Neural cell (in vitro differentiated cells): Measurements from ENCODE around the gene VAV2. TPM values are rescaled to one million over a fixed set of nuclear protein-coding genes. Genes with fewer than 3 reads are reported as not detected.

Experiments used
- H2AFZ ChIP-seq: fragments of 200-600, 300-800 bp; sonication (generic), shearing (Covaris generic); 2 replicates; pipeline ENCODE4 v1.6.0; 2014; ENCODE audit warnings: low read depth, mild to moderate bottlenecking, antibody characterized with exemption, low read length, moderate library complexity
- H3F3A ChIP-seq: fragments of 200-600 bp; shearing (Covaris generic); 2 replicates; pipeline ENCODE4 v1.6.1; 2016; ENCODE audit warnings: mild to moderate bottlenecking, moderate library complexity, mixed read lengths, antibody characterized with exemption, low read length; ENCODE audit not compliant: insufficient read depth, poor library complexity, severe bottlenecking
- H3K27ac ChIP-seq: fragments of 200-600, 300-800 bp; sonication (generic), shearing (Covaris generic); 2 replicates; pipeline ENCODE4 v1.5.1; 2014; ENCODE audit warnings: mild to moderate bottlenecking, low read length, moderate library complexity
- H3K27me3 ChIP-seq: fragments of 300-800, 200-600 bp; sonication (generic), shearing (Covaris generic); 2 replicates; pipeline ENCODE4 v1.6.0; 2014; ENCODE audit warnings: mild to moderate bottlenecking, low read depth, low read length, moderate library complexity; ENCODE audit not compliant: insufficient read depth
- H3K36me3 ChIP-seq: fragments of 300-800, 200-600 bp; sonication (generic), shearing (Covaris generic); 2 replicates; pipeline ENCODE4 v1.5.1; 2014; ENCODE audit warnings: mild to moderate bottlenecking, antibody characterized with exemption, low read length, moderate library complexity; ENCODE audit not compliant: insufficient read depth
- H3K4me2 ChIP-seq: fragments of 300-800, 200-600 bp; sonication (generic), shearing (Covaris generic); 2 replicates; pipeline ENCODE4 v1.6.0; 2014; ENCODE audit warnings: mild to moderate bottlenecking, low read length
- H3K4me3 ChIP-seq: fragments of 300-800, 200-600 bp; sonication (generic), shearing (Covaris generic); 2 replicates; pipeline ENCODE4 v1.5.1; 2014; ENCODE audit warnings: mild to moderate bottlenecking, low read length, moderate library complexity
- H3K79me2 ChIP-seq: fragments of 200-600 bp; shearing (Covaris generic); replicated peaks from 2 replicates; pipeline ENCODE4 v1.6.0; 2014; ENCODE audit warnings: mild to moderate bottlenecking, low read length, moderate library complexity; ENCODE audit not compliant: insufficient read depth
- H3K9ac ChIP-seq: fragments of 300-800, 200-600 bp; sonication (generic), shearing (Covaris generic); 2 replicates; pipeline ENCODE4 v1.6.1; 2016; ENCODE audit warnings: mild to moderate bottlenecking, low read length, mixed read lengths
- H3K9me2 ChIP-seq: fragments of 200-600 bp; shearing (Covaris generic); 2 replicates; pipeline ENCODE4 v1.6.1; 2016; ENCODE audit warnings: mild to moderate bottlenecking, low read length, mixed read lengths; ENCODE audit not compliant: insufficient read depth
- H3K9me3 ChIP-seq: fragments of 200-600, 300-800 bp; sonication (generic), shearing (Covaris generic); 2 replicates; pipeline ENCODE4 v1.6.1; 2016; ENCODE audit warnings: mild to moderate bottlenecking, mixed run types, low read length, moderate library complexity, mixed read lengths
- H4K20me1 ChIP-seq: fragments of 200-600 bp; shearing (Covaris generic); 2 replicates; pipeline ENCODE4 v1.6.1; 2016; ENCODE audit warnings: mild to moderate bottlenecking, mixed run types; ENCODE audit not compliant: insufficient read depth
- CTCF ChIP-seq: fragments of 450-650 bp; IDR thresholded peaks from 2 replicates; pipeline ENCODE4 v1.5.1; 2014; ENCODE audit warnings: antibody characterized with exemption, mild to moderate bottlenecking, moderate library complexity; ENCODE audit not compliant: poor library complexity, severe bottlenecking
- EP300 ChIP-seq: fragments of 450-650 bp; conservative IDR thresholded peaks from 2 replicates; pipeline ENCODE4 v1.6.1; 2014; ENCODE audit warnings: antibody characterized with exemption, mild to moderate bottlenecking, moderate library complexity; ENCODE audit not compliant: poor library complexity, severe bottlenecking
- EZH2 ChIP-seq: fragments of 200-600, 300-800 bp; shearing (Covaris generic), sonication (generic); IDR thresholded peaks from 2 replicates; pipeline ENCODE4 v1.6.1; 2014; ENCODE audit warnings: antibody characterized with exemption, low read length, borderline replicate concordance, mild to moderate bottlenecking; ENCODE audit not compliant: insufficient read depth, poor library complexity, severe bottlenecking
- MXI1 ChIP-seq: fragments of 450-650 bp; conservative IDR thresholded peaks from 2 replicates; pipeline ENCODE4 v1.6.1; 2014; ENCODE audit warnings: antibody characterized with exemption, mild to moderate bottlenecking; ENCODE audit not compliant: poor library complexity, severe bottlenecking
- POLR2AphosphoS5 ChIP-seq: IDR thresholded peaks from 2 replicates; pipeline ENCODE4 v1.6.1; 2012
- RAD21 ChIP-seq: fragments of 450-650 bp; conservative IDR thresholded peaks from 2 replicates; pipeline ENCODE4 v1.6.1; 2014; ENCODE audit warnings: antibody characterized with exemption, mild to moderate bottlenecking, moderate library complexity
- SMC3 ChIP-seq: fragments of 450-650 bp; conservative IDR thresholded peaks from 2 replicates; pipeline ENCODE4 v1.6.1; 2014; ENCODE audit warnings: antibody characterized with exemption, mild to moderate bottlenecking, moderate library complexity; ENCODE audit not compliant: poor library complexity
- TAF1 ChIP-seq: IDR thresholded peaks from 2 replicates; pipeline ENCODE4 v1.6.1; 2012; ENCODE audit warnings: low read depth
- polyA plus RNA-seq: library from polyadenylated mRNA; depleted of rRNA; stranded (reverse); fragments of >200 nt; gene quantifications from 2 replicates; pipeline ENCODE4 v1.2.3, GENCODE V29; 2014
- TF ChIP-seq, protein P1 (sequence below): IDR thresholded peaks from 2 replicates; pipeline ENCODE4 v1.6.1; 2012; ENCODE audit warnings: borderline replicate concordance

Gene VAV2
- polyA plus RNA-seq, 1 donor from 2014 or later = 35.2 TPM

- Histone ChIP-seq H3K27me3 (no peaks in the 10 kb centered on the region), H3K36me3 (no peaks in the 10 kb centered on the region), H3K9me2 (no peaks in the 10 kb centered on the region), H2AFZ (no peak overlapping the region), H3K27ac (no peak overlapping the region), H3F3A (no peaks in the 10 kb centered on the region), H3K9ac (no peak overlapping the region), H4K20me1 (no peaks in the 10 kb centered on the region), H3K79me2 (no peaks in the 10 kb centered on the region), H3K4me3 (no peak overlapping the region), H3K4me2 (no peak overlapping the region), H3K9me3 (no peaks in the 10 kb centered on the region)
- TF ChIP-seq SMC3 (no peak), RAD21 (no peak), TAF1 (no peak), CTCF (no peak), EZH2 (no peak), MXI1 (no peak), POLR2AphosphoS5 (no peak), EP300 (no peak)
- TF ChIP-seq, protein P1, sequence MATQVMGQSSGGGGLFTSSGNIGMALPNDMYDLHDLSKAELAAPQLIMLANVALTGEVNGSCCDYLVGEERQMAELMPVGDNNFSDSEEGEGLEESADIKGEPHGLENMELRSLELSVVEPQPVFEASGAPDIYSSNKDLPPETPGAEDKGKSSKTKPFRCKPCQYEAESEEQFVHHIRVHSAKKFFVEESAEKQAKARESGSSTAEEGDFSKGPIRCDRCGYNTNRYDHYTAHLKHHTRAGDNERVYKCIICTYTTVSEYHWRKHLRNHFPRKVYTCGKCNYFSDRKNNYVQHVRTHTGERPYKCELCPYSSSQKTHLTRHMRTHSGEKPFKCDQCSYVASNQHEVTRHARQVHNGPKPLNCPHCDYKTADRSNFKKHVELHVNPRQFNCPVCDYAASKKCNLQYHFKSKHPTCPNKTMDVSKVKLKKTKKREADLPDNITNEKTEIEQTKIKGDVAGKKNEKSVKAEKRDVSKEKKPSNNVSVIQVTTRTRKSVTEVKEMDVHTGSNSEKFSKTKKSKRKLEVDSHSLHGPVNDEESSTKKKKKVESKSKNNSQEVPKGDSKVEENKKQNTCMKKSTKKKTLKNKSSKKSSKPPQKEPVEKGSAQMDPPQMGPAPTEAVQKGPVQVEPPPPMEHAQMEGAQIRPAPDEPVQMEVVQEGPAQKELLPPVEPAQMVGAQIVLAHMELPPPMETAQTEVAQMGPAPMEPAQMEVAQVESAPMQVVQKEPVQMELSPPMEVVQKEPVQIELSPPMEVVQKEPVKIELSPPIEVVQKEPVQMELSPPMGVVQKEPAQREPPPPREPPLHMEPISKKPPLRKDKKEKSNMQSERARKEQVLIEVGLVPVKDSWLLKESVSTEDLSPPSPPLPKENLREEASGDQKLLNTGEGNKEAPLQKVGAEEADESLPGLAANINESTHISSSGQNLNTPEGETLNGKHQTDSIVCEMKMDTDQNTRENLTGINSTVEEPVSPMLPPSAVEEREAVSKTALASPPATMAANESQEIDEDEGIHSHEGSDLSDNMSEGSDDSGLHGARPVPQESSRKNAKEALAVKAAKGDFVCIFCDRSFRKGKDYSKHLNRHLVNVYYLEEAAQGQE = no peak
These were observed 41.5 kb downstream of the VAV2 start for GRCh38 chr9:133950629-133951111.

DNA sequence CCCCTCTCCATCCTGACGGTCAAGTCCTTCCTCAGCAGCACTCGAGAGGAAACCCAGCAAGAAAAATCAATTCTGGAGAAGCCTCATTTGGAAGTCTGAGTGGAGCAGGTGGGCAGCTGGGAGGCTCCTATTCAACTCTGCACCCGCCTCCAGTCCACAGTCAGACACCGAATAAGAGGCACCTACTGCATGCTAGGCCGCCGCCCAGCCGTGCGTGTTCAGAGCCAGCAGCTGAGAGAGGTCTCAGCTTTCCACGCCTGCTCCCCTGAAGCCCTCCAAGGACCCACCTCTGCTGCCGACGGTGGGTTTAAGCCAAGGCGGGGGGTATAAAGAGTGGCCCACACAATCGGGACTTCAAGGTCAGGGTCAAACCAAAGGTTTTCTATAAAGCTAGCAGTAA lies 41.9 kb downstream of the VAV2 start:
- H3F3A ChIP-seq = no peaks in the 10 kb centered on the region
- H4K20me1 ChIP-seq = no peaks in the 10 kb centered on the region
- no peaks in the 10 kb centered on the region for H3K9me3 ChIP-seq
- no peak overlapping the region for H2AFZ ChIP-seq
- no peaks in the 10 kb centered on the region for H3K9me2 ChIP-seq
- H3K27me3 ChIP-seq = no peaks in the 10 kb centered on the region
- H3K4me2 ChIP-seq = no peak overlapping the region
- no peak for TF ChIP-seq SMC3
- no peak for TF ChIP-seq MXI1
- TF ChIP-seq EZH2 = no peak
- no peak for TF ChIP-seq RAD21
- no peak for TF ChIP-seq EP300
- TF ChIP-seq POLR2AphosphoS5 = no peak
- H3K9ac ChIP-seq = no peak overlapping the region
- no peak overlapping the region for H3K27ac ChIP-seq
- no peaks in the 10 kb centered on the region for H3K36me3 ChIP-seq
- H3K79me2 ChIP-seq = peaks cover under 1% of the 10 kb centered on the region
- H3K4me3 ChIP-seq = no peak overlapping the region
